Brain pericyte (primary cell): ENCODE results near the gene RO60.

ENCODE experiments used
- DNase-seq: peaks from one replicate; pipeline ENCODE4 v3.0.0-alpha.2; 2012; ENCODE audit warnings: low read depth, low spot score

RO60 gene

DNA sequence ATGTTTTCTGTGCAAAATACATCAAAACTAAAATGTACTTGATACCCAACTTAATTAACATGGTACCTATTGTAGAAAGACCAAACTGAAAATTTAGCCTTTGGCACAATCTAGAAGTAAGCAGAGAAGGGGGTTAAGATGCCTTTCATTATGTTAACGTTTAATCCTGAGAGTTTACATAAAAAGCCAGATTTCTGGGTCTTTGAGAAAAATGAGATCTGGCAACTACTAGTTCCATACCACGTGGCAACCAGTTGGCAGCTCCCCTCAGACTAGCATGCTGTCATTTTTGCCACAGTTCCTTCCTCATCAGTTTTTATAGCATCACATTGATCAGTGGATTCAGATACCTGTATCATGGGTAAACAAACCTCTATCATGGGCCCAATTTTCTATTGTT lies 1.5 kb downstream of the RO60 start:
- no peak for DNase-seq

DNA sequence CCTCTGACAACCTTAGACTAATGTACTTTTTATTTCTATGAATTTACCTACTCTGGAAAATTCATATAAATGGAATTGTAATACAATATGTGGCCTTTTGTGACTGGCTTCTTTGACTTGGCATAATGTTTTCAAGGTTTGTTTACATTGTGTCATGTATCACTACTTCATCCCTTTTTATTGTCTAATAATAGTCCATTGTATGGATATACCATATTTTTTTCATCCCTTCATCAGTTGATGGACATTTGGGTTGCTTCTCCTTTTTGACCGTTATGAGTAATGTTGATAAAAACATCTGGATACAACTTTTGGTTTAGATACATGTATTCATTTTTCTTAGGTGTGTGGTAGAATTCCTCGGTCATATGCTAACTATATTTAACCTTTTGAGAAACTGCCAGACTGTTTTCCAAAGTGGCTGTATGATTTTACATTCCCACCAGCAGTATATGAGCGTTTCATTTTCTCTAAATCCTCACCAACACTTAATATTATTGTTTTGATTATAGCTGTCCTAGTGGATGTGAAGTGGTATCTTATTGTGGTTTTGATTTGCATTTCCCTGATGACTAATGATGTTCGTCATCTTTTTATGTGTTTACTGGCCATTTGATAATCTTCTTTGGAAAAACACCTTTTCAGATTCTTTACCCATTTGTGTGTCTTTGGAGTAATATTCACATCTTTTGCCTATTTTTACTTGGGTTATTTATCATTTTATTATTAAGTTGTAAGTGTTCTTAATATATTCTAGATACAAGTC lies 3.5 kb downstream of the RO60 start:
- no peak for DNase-seq

DNA sequence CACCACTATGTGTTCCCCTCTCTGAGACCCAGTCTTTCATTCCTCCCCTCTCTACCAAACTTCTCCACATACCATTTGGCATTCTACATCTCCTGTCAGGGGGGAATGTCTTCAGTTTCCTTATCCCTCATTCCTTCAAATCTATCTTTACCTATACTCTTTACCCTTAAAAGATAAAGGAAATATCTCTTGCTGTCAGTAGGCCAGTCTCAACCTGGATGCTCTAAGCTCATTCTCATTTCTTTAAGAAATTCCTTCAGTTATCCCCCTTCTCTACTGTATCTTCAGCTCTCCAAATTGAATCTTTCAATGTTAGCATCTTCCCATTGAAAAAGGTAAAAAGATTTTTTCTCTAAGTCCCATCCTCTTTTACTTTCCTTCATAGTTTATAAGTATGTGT lies 6.5 kb downstream of the RO60 start:
- no peak for DNase-seq

DNA sequence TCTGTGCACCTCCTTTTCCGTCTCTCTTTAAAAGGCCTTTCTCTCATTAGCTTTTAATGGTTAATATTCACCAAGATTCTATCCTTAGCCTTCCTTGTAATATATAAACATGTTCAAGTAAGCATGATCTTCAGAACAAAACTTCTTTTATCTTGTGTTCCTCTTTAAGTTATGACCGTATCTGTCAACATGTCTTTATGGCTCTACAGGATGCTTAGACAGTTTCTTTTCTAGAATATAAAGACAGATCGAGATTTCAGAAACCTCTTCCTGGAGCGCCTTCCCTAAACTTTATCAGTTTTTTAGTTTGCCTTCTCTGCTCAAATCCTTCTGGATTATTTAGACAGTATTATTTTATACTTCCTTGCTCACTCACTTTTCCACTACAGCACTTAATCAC lies 7.2 kb downstream of the RO60 start:
- no peak for DNase-seq

DNA sequence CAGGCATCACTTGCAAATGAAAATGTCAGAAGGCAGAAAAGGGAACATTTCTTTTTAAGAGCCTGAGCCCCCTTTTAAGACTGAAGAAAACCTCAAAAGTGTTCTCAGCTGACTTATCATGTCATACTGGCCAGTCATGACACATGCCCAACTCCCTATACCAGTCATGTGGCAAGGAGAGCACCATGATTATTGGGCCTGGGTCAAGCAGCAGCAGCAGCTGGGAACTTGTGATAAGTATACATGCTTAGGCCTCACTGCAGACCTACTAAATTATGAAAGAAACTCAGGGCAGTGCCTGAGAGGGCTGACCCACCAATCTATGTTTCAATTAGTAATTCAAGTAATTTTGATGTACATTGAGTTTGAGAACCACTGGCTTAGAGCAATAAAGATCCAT lies 8.6 kb downstream of the RO60 start:
- DNase-seq = no peak

DNA sequence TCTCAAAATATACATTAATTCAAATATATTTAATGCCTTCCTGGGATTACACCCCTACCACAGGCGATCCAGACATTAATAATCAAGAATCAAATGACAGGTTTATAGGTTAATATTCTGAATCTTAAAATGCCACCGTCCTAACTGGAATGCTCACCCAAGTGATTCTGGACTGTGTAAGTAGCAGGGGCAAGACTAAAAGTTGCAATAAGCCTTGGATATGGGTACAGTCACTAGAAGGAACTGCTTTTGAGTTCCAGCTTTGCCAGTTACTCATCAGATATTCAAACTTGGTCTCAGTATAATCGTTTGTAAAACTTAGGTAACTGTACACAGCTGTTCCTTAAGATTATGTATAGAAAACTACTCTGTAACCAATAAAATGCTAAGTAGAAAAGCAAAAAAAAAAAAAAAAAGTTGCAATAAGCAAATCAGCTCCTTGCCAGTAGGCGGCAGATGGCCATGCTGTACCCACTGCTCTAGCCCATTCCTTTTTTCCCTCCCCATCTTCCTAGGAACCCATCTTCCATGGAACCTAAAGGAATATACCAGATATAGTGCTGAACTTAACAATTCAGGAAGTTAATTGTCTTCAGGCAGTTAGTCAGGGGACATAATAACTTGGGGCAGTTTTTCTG lies 10.5 kb downstream of the RO60 start:
- no peak for DNase-seq

DNA sequence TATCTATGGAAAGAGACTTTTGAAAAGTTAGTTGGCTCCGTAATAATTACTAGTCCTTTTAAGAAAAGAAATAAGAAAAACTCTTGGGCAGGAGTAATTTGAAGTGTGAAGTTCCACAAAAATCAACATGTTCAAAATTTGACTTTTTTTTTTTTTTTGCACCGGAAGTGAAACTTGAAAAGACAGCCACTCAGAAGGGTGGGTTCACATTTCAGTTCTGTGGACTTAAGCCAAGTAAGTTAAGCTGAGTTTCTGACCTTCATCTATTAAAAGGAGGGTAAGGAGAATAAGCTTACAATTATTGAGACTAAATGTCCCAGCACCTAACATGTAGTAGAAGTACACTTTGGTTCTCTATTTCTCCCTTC lies 11.0 kb downstream of the RO60 start:
- no peak for DNase-seq

DNA sequence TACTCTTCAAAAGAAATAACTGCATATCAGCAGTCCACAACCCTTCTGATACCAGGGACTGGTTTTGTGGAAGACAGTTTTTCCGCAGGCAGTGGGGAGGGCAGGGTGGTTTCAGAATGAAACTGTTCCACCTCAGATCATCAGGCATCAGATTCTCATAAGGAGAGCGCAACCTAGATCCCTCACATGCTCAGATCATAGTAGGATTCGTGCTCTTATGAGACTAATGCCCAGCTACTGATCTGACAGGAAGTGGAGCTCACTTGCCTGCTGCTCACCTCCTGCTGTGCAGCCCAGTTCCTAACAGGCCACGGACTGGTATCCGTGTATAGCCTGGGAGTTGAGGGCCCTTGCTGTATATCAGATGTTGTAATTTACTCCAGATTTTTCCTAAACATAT lies 11.5 kb downstream of the RO60 start:
- DNase-seq = no peak

DNA sequence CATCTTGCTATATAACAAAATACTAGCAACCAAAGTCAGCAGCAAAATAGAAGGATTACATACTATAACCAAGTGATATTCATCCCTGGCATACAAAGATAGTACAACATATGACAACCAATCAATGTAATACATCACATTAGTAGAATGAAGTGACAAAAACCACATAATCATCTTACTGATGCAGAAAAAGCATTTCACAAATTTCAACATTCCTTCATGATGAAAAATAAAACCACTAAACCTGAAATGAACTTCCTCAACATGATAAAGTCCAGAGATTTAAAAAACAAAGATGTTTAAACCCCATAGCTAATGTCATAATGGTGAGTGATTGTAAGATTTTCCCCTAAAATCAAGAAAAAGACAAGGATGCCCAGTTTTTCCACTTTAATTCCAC lies 18.6 kb downstream of the RO60 start:
- DNase-seq = no peak

DNA sequence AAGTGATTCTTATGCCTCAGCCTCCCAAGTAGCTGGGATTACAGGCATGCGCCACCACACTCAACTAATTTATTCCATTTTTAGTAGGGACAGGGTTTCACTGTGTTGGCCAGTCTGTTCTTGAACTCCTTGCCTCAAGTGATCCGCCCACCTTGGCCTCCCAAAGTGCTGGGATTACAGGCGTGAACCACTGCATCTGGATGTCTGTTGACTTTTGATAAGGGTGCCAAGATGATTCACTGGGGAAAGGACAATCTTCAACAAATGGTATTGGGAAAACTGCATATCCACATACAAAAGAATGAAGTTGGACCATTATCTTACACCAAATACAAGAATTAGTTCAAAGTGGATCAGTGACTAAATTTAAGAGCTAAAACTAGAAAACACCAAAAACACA lies 19.8 kb downstream of the RO60 start:
- no peak for DNase-seq

DNA sequence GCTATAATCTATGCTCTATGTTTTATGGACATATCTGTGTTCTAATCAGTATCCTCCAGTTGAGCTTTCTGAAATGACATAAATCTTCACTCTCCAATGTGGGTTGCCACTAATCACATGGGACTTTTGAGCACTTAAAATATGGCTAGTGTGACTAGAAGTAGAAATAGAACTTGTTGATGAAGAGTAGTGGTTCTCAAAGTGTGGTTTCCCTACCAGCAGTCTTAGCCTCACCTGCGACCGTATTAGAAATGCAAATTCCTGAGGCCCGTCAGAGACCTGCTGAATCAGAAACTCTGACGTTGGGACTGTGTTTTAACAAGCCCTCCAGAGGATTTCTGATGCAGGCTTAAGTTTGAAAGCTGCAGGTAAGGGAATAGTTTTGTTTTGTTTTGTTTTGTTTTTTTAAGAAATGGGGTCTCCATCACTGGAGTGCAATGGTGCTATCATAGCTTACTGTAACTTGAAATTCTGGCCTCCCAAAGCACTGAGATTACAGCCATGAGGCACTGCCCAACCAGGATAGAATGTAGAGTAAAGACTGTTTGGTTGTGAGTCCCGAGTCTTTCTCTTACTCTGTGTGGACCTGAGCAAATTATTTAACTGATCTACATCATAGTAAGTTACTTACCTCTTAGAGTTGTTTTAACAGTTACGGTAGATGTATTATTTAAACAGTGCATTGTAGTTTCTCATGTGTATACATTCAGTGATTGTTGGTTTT lies 24.1 kb downstream of the RO60 start:
- no peak for DNase-seq

DNA sequence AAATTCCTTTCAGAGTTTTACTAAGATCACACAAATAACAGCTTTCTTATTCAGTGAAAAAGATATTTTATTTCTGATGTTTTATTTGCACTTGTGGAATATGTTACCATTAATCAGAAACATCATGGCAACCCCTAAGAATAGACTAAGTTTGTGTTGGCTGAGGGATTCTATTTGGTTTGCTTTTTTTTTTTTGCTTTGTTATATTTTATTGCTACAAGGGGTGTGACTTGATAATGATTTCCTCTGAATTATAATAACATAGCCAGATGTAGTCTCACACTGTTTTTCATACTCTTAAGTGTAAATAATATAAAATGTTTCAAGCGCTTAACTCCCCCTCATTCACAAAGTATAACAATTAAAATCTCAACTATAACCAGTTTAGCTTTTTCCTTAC lies 25.9 kb downstream of the RO60 start:
- no peak for DNase-seq

DNA sequence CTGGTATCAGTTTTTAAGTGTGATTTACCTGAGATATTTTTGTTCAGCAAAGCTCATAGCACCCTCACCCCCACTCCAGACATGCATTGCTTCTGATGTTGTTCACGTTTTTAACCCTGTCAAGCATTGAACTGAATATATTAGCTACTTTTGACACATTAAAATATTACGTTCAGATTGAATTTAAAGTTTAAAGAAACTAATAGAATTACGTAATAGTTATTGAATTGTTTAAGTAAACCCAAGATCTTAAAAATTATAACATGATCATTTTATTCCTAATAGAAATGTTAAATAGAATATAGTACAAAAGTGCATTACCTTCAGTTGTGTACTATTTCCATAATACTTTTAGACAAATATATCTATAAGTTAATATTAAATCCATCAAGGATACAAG lies 26.9 kb downstream of the RO60 start:
- DNase-seq = no peak

DNA sequence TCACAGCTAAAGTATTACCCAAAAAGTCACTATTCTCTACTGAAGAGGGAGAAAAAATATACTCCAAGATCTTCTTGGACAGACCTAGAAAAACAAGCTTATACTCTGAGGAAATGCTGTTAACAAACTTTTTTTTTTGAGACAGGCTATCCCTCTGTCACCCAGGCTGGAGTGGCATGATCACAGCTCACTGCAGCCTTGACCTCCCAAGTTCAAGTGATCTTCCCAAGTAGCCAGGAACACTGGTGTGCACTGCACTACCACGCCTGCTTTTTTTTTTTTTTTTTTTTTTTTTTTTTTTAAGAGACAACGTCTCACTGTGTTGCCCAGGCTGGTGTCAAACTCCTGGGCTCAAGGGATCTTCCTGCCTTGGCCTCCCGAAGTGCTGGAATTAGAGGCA lies 28.5 kb downstream of the RO60 start:
- no peak for DNase-seq

DNA sequence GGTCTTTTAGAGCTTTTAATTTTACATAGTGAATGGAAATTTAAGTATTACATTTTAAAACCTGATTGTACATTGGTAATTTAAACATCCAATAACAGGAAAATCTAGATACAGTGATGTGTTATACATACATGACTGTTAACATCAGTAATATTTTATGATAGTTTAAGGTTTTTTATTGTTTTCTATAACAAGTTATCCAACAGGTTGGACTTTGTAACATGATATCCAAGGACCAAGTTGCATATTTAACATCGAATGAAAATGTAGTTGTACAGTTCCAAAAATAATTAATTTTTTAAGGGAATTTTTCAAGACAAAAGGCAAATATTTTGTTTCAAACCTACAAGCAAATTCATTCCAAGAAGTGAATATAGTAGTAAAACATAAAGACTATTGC lies 31.5 kb downstream of the RO60 start:
- DNase-seq = no peak

DNA sequence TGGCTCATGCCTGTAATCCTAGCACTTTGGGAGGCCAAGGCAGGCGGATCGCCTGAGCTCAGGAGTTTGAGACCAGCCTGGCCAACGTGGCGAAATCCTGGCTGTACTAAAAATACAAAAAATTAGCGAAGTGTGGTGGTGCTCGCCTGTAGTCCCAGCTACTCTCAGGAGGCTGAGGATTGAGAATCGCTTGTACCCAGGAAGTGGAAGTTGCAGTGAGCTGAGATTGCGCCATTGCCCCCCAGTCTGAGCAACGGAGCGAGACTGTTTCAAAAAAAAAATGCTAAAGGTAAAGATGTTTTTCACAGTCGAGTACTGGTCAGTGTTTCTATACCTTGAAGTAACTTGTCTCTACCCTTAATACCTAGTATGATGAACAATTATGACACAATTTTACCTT lies 34.7 kb downstream of the RO60 start:
- DNase-seq = no peak

DNA sequence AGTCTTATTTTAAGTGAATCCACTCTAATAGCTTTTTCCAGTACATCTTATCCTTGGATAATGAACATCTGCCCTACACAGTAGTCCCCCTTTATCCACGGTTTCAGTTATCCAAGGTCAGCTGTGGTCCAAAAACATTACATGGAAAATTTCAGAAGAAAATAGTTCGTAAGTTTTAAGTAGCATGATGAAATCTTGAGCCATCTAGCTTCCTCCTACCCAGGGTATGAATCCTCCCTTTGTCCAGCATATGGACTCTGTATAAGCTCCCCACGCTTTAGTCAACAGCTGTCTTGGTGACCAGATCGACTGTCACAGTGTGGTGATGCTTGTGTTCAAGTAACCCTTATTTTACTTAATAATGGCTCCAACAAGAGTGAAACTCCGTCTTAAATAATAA lies 43.2 kb downstream of the RO60 start:
- DNase-seq = no peak

DNA sequence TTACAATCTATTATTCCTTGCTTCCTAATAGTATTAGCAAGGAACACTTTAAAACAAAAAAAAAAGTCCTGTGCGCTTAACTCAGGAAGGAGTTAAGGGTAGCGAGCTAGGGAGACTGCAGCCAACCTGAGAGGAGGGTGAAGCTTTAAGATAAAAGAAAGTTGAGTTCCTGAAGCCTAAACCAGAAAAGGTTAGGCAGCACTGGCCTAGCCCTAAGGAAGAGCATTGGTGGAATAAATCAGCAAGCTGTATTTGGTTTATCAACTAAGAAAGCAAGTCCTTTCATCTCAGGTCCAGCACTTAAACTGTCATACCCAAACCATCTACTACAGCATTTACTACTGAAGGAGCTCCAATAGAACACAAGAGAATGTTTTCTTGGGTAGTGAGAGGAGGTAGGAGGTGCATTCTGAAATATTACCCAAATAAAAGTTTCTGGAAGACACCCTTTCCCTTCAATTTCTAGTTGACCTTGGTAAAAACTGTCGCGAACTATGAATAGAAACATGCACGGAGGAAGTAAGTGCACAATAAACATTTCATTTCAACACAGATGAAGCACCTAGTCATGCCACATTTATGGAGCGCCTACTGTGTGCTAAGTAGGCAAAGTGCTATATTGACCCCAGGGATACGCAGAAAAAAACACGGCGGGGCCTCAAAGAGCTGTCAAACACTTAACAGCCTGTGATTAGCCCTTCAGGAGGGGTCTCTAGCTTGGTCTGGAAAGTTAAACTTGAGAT lies 44.5 kb downstream of the RO60 start:
- no peak for DNase-seq

DNA sequence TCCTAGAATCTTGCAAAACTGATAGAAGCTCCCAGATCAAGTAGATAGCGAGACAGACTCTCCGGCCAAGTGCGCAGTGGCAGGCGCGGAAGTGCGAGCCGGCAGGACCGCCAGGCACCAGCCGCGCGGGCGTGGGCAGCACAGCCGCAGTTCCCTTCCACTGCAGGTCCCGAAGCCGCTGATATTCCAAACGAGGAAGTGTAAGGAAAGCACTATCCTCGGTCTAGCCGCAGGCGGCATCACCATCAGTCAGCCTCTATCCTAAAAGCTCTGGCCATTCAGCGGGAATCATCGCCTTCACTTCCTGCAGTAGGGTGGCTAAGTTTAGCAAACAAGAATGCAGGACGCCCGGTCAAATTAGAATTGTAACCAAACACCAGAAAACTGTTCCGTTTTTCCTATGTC lies 45.1 kb downstream of the RO60 start:
- DNase-seq = no peak

DNA sequence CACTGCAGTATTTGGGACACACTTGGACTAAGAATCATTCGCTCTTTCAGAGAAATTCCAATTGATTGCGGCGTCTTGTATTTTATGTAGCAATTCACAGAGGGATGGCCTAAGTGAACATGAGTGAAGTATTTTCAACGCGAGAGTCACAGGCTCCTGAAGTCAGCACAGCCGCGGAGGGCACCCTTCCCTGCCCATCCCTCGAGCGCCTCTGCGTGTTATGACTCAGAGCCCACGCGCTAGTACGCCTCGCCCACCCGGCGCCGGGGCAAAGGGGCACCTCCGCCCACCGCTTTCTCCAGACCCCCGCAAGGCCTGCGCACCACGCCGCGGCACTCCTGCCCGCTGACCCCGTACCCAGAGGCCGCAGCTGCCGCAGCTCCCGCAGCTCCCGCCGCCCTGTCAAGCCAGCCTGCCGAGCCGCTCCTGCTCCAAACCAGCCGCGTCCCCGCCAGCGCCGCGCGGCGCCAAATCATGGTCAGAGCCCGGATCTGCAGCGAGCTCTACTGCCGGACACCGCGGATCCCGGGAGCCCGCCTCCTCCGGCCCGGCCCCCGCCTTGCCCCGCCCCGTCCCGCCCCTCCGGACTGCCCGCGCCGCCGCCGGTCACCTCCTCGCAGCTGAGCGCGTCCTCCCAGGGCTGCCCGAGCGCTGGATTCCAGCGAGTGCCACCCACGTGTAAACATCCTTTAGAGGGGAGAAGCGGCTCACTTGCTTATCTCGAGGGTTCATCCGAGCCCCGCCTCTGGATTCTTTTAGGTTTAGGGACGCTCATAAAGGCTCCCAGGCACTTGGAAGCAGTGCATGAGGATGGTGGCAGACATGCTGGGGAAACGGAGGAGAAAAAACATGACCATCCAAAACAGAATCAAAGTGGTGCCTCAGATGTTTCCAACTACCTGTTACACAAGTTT lies 45.8 kb downstream of the RO60 start, which contains the start of gene GLRX2:
Gene GLRX2, minus strand, starts transcription at position 508 of the 914 bp plus-strand sequence. Its CDS starts 32 bp downstream, at position 476.
- DNase-seq = peak; percentile 51

DNA sequence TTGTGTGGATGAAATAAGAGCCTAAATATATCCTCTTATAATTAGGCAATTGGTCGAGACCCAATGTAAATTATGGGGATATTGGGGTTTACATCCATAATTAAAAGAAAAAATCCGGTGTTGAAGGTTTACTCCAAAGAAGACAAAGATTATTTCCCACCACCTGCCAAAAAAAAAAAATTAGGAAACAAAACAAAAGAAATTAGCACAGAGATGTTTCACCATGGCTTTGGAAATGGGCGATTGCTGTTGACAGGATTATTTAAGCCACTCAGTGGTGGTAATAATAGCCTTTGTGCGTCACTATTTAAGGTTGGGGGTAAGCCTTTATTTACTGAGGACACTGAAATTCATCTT lies 46.4 kb downstream of the RO60 start:
- DNase-seq = no peak
